ENCODE data around the gene SLC9A4. TPM values are rescaled to one million over a fixed set of nuclear protein-coding genes. Genes with fewer than 3 reads are reported as not detected.

Gene SLC9A4
- total RNA-seq, 1 experiment from 2014 or later = 0.07 TPM

DNA sequence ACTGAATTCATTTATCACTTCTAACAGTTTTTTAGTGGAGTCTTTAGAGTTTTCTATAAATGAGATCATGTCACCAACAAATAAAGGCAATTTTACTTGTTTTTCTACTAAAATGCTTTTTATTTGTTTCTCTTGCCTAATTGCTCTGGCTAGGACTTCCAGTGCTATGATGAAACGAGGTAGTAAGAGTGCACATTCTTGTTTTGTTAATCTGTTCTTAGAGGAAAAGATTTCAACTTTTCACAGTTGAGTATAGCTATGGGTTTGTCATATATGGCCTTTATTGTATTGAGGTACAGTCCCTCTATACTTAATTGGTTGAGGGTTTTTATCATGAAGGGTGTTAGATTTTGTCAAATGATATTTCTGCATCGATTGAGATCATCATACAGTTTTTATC, 44.5 kb upstream of the SLC9A4 start:
- Histone ChIP-seq H3K4me1 (ENCODE audit: control insufficient read depth in 1 of 2, insufficient read depth in 2 of 2, low read length in 2 of 2) (no peaks in the 10 kb centered on the region), H3K27ac (ENCODE audit: low read depth, low read length) (no peak overlapping the region), H3K79me2 (ENCODE audit: insufficient read depth, low read length) (no peaks in the 10 kb centered on the region), H3K9me3 (ENCODE audit: control insufficient read depth in 1 of 2, insufficient read depth in 1 of 2, low read depth in 1 of 2, low read length in 2 of 2) (no peaks in the 10 kb centered on the region), H3K36me3 (ENCODE audit: control insufficient read depth in 1 of 2, insufficient read depth in 2 of 2, low read length in 2 of 2) (no peaks in the 10 kb centered on the region), H3K4me3 (replicated peaks in 1 of 2; ENCODE audit: low read depth in 1 of 2, low read length in 2 of 2) (no peak overlapping the region), H3K27me3 (ENCODE audit: insufficient read depth, low read length) (no peaks in the 10 kb centered on the region), H3K9me2 (ENCODE audit: insufficient read depth) (no peaks in the 10 kb centered on the region), H4K20me1 (ENCODE audit: insufficient read depth) (no peaks in the 10 kb centered on the region), H2AFZ (ENCODE audit: low read depth, low read length, poor library complexity, severe bottlenecking) (no peak overlapping the region), H3K9ac (ENCODE audit: low read length) (no peak overlapping the region), H3K4me2 (ENCODE audit: low read length) (no peak overlapping the region)
- DNase-seq (ENCODE audit: low read depth, low spot score) (no peak), ATAC-seq (no peak)
- TF ChIP-seq YY1 (IDR thresholded peaks at IDR 0.05; ENCODE audit: extremely low read depth, insufficient replicate concordance, low read depth, low read length) (no peak), EZH2 (IDR thresholded peaks at IDR 0.05) (no peak), POLR2A (IDR thresholded peaks at IDR 0.05; ENCODE audit: borderline replicate concordance, extremely low read depth, insufficient read depth, insufficient read length) (no peak), EZH2phosphoT487 (IDR thresholded peaks at IDR 0.05; ENCODE audit: borderline replicate concordance) (no peak), SIN3A (IDR thresholded peaks at IDR 0.05; ENCODE audit: low read depth) (no peak), ZFX (IDR thresholded peaks at IDR 0.05) (no peak), JUND (IDR thresholded peaks at IDR 0.05) (no peak), EGR1 (IDR thresholded peaks at IDR 0.05; ENCODE audit: low read depth) (no peak), ELF1 (IDR thresholded peaks at IDR 0.05; ENCODE audit: borderline replicate concordance, low read depth) (no peak), RAD21 (IDR thresholded peaks at IDR 0.05; ENCODE audit: low read depth) (no peak), POLR2AphosphoS5 (IDR thresholded peaks at IDR 0.05; ENCODE audit: low read depth, low read length) (no peak), CBX3 (IDR thresholded peaks at IDR 0.05; ENCODE audit: low read depth) (no peak), SP1 (IDR thresholded peaks at IDR 0.05; ENCODE audit: low read depth) (no peak), SRF (IDR thresholded peaks at IDR 0.05; ENCODE audit: low read depth) (no peak), TCF7L2 (IDR thresholded peaks at IDR 0.05; ENCODE audit: borderline replicate concordance, extremely low read depth, insufficient read depth, insufficient read length) (no peak)
- TF ChIP-seq, protein P1, sequence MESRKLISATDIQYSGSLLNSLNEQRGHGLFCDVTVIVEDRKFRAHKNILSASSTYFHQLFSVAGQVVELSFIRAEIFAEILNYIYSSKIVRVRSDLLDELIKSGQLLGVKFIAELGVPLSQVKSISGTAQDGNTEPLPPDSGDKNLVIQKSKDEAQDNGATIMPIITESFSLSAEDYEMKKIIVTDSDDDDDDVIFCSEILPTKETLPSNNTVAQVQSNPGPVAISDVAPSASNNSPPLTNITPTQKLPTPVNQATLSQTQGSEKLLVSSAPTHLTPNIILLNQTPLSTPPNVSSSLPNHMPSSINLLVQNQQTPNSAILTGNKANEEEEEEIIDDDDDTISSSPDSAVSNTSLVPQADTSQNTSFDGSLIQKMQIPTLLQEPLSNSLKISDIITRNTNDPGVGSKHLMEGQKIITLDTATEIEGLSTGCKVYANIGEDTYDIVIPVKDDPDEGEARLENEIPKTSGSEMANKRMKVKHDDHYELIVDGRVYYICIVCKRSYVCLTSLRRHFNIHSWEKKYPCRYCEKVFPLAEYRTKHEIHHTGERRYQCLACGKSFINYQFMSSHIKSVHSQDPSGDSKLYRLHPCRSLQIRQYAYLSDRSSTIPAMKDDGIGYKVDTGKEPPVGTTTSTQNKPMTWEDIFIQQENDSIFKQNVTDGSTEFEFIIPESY (IDR thresholded peaks at IDR 0.05; ENCODE audit: extremely low read depth, insufficient replicate concordance, low read length) = no peak
- TF ChIP-seq, protein P2, sequence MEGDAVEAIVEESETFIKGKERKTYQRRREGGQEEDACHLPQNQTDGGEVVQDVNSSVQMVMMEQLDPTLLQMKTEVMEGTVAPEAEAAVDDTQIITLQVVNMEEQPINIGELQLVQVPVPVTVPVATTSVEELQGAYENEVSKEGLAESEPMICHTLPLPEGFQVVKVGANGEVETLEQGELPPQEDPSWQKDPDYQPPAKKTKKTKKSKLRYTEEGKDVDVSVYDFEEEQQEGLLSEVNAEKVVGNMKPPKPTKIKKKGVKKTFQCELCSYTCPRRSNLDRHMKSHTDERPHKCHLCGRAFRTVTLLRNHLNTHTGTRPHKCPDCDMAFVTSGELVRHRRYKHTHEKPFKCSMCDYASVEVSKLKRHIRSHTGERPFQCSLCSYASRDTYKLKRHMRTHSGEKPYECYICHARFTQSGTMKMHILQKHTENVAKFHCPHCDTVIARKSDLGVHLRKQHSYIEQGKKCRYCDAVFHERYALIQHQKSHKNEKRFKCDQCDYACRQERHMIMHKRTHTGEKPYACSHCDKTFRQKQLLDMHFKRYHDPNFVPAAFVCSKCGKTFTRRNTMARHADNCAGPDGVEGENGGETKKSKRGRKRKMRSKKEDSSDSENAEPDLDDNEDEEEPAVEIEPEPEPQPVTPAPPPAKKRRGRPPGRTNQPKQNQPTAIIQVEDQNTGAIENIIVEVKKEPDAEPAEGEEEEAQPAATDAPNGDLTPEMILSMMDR (IDR thresholded peaks at IDR 0.05 in 2 of 3, conservative IDR thresholded peaks at IDR 0.05 in 1 of 3; ENCODE audit: borderline replicate concordance in 1 of 3, insufficient read depth in 1 of 3, low read depth in 2 of 3, low read length in 2 of 3) = no peak
- TF ChIP-seq, protein P3, sequence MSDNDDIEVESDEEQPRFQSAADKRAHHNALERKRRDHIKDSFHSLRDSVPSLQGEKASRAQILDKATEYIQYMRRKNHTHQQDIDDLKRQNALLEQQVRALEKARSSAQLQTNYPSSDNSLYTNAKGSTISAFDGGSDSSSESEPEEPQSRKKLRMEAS (IDR thresholded peaks at IDR 0.05) = no peak
- TF ChIP-seq, protein P4, sequence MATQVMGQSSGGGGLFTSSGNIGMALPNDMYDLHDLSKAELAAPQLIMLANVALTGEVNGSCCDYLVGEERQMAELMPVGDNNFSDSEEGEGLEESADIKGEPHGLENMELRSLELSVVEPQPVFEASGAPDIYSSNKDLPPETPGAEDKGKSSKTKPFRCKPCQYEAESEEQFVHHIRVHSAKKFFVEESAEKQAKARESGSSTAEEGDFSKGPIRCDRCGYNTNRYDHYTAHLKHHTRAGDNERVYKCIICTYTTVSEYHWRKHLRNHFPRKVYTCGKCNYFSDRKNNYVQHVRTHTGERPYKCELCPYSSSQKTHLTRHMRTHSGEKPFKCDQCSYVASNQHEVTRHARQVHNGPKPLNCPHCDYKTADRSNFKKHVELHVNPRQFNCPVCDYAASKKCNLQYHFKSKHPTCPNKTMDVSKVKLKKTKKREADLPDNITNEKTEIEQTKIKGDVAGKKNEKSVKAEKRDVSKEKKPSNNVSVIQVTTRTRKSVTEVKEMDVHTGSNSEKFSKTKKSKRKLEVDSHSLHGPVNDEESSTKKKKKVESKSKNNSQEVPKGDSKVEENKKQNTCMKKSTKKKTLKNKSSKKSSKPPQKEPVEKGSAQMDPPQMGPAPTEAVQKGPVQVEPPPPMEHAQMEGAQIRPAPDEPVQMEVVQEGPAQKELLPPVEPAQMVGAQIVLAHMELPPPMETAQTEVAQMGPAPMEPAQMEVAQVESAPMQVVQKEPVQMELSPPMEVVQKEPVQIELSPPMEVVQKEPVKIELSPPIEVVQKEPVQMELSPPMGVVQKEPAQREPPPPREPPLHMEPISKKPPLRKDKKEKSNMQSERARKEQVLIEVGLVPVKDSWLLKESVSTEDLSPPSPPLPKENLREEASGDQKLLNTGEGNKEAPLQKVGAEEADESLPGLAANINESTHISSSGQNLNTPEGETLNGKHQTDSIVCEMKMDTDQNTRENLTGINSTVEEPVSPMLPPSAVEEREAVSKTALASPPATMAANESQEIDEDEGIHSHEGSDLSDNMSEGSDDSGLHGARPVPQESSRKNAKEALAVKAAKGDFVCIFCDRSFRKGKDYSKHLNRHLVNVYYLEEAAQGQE (IDR thresholded peaks at IDR 0.05; ENCODE audit: low read depth) = no peak
- TF ChIP-seq, protein P5, sequence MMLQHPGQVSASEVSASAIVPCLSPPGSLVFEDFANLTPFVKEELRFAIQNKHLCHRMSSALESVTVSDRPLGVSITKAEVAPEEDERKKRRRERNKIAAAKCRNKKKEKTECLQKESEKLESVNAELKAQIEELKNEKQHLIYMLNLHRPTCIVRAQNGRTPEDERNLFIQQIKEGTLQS (IDR thresholded peaks at IDR 0.05) = no peak
- intact Hi-C loops (cut with micrococcal nuclease) = no loop called here
- ChIA-PET CTCF (no interaction called here), POLR2A (no interaction called here), RAD21 (ENCODE audit: low non-redundant PET in 1 of 2, low total read pairs in 2 of 2, uncharacterized antibody in 2 of 2, unreplicated experiment in 2 of 2) (no interaction called here)
- BruUV-seq (replicated peaks) = no TSS peak
